Globus pallidus (tissue), 1 donor: ENCODE results near the gene OR7D2.
"Not testable (repeated sequence)": the region's sequence is repeated elsewhere in the genome, so short reads cannot be mapped to it uniquely, and the experiment has no call there.

Source experiments
- DNase-seq: peaks from one replicate; pipeline ENCODE4 v3.0.0-alpha.2; 2015; ENCODE audit warnings: low spot score

The OR7D2 gene

DNA sequence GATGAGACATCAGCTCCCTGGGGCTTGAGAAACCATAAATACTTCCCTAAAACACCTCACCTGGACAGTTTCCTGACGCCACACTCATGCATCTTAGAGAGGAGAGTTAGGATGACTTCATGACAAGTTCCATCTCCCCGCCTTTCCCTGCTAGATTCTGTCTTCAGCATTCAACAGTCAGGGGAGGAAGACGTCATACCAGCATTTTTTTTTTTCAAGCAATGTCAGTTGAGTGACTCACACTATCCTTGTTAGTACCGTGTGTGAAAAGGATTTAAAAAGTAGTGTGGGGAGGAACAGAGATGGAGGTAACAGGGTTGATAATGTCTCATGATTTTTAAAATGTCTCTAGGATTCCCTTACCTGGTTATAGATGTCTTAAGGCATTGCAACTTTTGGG lies at the start of gene OR7D2:
Gene OR7D2 (plus strand): TSS at position 79 of the 400 bp plus-strand sequence. CDS start 6,803 bp downstream, outside the sequence.
- DNase-seq, result no peak

DNA sequence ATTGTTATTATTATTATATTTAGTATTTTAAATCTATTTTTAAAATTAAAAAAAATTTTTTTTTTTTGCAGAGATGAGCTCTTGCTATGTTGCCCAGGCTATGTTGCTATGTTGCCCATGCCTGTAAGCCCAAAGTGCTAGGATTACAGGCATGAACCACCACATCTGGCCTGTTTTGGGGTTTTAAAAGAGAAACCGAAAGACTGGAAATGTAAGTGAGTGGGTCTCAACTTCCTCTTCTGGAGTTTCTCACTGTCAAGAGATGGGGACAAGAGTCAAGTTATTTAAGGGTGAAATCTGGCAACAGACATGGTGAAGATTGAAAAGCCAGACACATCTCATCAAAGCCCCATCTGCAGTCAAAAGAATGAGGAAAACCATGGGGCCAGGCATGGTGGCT lies 47.8 kb upstream of the OR7D2 start:
- no peak for DNase-seq

DNA sequence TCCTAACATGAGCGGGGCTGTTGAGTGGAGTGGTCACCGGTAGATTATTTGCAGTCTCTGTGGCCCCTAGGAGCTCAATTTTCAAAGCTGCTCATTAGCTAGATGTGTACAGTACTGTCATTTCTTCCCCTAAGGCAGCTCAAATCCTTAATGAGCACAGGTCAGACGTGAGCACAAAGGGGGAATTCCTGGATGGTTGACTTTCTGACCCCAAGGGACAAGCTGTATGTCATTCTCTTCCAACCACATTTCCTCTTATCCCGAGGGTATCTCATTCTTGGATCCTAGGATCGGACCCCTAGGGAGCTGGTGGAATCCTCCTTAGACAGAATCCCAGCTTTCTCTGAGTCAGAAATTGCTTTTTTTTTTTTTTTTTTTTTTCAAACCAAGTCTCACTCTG lies 46.4 kb upstream of the OR7D2 start:
- DNase-seq, result no peak

DNA sequence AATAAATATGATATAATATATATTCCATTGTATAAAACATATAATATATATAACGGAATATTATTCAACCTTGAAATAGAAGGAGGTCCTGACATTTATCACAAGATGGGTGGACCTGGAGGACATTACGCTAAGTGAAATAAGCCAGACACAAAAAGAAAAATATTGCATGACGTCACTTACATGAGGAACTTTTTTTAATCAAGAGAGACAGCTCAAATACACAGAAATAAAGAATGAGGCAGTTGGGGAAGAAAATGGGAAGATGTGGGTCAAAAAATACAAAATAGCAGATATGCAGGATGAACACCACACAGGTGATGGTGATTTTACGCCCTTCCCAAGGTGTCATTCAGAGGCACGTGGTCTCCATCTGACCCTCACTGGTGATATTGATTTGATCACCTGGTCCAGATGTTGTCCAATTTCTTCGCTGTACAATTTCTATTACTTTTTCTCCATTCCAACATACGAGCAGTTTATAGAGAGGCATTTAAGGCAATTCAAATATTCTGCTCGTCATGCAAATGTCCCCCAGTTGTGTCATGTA lies 39.1 kb upstream of the OR7D2 start:
- no peak for DNase-seq

DNA sequence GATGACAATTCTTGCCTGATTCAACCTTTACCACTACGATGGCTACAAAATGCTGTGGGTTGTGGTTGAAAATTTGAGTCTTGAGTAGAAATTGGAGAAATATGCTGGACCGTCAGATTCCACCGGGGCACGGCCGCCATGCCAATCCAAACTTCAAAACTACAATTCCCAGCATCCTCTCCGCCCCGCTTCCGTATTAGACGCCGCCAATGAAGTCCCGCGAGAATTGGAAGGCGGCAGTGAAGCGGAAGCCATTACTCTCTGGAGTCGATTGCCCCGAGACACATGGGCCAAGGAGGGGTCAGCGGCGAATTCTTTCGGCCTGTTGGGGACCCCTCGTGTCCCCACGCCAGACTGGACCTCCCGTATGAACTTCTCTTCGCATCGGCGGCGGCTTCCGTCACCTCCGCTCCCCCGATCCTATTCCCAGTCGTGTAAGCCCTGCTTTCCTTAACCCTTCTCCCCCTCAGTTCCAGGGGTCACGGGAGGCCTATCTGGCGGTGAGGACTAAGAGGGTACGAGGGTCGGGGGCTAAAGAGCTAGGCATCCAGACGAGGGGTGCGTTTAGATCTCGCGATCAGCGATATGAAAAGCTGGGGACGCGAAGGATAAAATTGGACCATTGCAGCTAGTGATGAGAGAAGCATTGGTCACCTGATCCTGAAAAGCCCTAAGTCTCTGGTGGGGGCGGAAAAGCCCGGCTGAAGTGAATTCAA lies 38.5 kb upstream of the OR7D2 start, which contains the start of gene ZNF317:
Gene ZNF317 (plus strand): TSS at position 239 of the 716 bp plus-strand sequence. CDS start 15,620 bp downstream, outside the sequence.
- DNase-seq, result peak; percentile 91

DNA sequence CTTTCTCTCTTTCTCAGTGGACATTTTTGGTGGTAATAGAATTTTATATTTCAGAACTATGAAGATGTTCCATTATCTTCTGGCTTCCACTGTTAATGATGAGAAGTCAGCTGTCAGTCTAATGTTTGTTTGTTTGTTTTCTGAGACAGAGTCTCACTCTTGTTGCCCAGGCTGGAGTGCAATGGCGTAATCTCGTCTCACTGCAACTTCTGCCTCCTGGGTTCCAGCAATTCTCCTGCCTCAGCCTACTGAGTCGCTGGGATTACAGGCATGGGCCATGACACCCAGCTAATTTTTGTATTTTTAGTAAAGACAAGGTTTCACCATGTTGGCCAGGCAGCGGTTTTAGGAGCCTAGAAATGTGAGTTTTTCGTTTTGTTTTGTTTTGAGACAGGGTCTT lies 33.9 kb upstream of the OR7D2 start:
- no peak for DNase-seq

DNA sequence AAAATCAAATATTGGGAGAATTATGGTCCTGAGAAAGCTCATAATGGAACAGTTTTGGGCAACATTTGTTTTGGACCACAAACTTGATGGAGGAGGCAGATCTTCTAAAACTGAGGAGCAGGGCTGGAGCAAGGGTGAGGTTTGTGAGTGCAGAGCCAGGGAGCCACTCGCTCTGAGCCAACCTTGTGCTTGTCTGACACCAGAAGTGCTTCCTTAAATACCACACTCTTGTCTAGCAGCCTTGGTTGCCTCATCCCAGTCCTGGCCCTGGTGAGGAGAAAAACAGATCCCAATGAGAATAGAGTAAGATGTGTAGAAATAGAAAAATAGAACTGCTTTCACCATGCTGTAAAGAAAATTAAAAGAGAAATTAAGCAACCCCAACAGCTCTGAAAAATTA lies 31.9 kb upstream of the OR7D2 start:
- no peak for DNase-seq

DNA sequence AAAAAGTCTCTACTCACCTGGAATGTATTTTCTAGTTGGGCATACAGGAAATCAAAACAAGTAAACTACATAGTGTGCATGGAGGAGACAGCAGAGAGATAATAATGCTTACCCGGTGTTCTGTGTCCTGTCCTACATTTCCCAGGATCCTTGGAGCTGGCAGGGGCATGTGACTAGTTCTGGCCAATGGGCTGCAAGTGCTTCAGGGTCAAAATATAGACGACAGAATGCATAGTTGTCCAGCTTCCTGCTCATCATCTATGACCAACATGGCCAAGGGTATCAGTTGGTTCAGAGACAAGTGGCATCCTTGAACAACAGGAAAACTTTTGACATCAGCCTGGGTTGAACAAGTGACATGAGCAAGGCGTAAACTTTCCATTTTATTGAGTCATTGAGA lies 30.1 kb upstream of the OR7D2 start:
- DNase-seq, result no peak

DNA sequence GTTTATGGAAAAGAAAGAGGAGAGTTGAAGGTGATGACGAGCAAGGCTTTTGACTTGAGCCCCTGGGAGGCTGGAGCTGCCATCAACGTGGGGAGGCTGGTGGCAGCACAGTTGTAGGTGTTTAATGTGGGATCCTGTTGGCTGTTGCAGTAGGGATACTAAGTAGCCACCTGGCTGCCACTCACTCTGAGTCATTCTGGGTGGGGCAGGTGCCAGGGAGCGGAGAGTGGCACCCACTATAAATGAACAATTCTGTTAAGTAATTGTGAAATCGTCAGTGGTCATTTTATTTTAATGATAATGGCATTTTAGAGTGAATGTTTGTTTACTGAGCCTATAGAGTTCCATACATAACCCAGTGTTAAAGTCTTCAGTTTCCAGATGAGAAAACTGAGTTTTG lies 28.8 kb upstream of the OR7D2 start:
- no peak for DNase-seq

DNA sequence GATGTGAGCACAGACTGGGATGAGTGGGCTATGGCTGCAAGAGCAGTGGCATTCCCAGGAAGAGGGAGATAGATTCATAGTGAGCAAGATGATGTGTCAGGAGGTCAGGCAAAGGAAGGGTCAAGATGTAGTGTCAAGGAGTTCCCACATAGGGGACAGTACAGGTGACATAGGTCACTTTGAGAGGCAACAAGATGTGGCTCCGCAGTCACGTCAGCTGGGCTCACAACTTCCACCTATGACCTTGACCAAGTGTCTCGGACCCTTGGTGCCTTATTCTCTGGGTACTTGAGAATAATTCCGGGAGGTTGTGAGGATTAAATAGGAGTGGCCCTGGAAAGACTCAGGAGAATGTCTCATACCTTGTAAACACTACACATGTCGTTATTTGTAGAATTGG lies 28.1 kb upstream of the OR7D2 start:
- no peak for DNase-seq

DNA sequence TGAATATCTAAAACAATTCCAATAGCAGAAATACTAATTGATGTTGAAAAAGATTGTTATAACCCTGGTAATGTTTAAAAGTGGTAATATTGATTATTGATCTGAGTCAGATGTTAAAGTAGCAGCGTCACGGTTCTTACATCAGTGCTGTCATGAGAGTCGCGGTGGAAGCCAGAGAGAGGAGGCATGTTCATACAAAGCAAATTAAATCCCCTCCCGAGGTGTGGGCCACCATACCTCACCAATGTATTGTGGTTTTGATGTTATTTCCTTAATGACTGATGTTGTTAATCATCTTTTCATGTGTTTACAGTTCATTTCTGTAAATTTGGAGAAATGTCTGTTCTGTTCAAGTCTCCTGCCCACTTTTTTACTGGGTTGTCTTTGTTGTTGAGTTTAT lies 27.4 kb upstream of the OR7D2 start:
- DNase-seq, result no peak

DNA sequence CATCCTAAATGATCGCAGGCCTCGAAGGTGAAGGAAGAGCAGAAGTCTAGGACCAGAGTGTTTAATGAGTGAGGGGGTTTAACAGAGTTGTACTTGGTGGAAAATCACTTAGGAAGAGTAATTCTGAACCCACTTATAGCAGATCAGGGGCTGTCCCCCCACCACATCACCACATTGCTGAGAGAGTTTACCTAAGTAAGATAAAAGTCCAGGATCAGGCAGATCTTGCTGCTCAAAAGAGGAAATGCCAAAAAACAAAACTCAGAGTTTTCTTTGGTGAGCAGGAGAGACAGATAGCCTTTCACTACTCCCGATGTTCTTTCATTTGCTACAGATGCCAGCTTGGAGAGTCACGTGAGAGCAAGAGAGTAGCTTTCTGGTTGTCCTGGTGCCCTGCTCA lies 23.2 kb upstream of the OR7D2 start:
- DNase-seq, result no peak

DNA sequence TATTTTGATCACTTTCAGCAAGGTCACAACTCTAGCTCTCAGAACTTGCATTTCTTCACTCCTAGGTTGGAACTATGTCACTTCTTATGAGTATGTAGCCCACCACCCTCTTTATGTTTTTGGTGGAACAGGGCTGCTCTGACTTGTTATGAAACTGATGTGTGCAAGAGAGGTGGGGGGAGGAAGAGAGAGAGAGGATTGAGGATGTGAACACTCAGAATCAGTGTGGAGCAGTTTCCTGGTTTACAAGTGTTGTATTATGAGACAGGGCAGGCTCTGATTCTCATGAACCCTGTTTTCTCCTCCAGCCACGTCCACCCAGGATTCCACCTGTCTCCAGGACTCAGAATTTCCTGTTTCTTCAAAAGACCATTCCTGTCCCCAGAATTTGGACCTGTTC lies 22.5 kb upstream of the OR7D2 start:
- no peak for DNase-seq

DNA sequence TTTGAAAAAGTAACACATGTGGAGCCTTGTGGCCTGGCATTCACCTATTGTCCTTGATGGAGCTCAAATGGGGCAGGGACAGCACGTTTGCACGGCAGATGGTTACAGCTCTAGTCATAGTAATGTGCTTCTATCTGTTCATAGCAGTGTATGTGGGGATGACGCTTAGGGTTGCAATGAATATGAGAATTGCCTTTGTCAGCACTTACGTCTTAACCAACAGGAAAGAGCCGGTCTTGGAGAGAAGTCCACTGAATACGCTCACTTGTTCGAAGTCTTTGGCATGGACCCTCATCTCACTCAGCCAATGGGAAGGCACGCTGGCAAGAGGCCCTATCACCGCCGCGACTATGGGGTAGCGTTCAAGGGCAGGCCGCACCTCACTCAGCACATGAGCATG lies 18.9 kb upstream of the OR7D2 start:
- DNase-seq, result no peak

DNA sequence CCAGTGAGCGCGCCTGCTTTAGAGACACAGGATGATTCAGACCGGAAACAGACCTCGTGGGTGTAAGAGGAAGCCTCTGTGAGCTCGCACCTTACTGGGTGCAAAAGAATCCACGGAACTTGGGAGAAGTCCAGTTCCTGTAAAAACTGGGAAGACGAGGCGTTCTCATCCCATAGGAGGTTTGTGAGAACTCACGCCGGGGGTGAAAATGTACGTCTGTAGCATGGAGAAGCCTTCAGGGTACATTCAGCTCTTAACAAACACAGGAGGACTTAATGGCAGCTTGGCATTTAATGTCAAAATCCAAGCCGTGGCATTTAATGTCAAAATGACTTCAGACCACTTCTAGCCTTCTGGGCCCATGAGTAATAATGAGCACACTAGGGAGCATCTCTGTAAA lies 17.4 kb upstream of the OR7D2 start:
- DNase-seq, result no peak

DNA sequence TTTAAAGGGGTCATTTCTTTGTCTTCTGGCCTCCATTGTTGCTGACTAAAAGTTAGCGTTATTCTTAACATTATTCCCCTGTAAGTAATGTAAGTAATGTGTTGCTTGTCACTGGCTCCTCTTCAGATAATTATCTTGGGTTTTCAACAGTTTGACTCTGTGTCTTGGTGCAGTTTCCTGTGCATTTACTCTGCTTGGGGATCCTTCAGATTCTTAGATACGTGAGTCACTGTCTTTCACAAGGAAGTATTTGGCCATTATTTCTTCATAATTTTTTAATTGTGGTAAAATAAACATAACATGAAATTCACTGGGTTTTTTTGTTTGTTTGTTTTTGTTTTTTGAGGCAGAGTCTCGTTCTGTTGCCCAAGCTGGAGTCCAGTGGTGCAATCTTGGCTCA lies 13.5 kb upstream of the OR7D2 start:
- no peak for DNase-seq

DNA sequence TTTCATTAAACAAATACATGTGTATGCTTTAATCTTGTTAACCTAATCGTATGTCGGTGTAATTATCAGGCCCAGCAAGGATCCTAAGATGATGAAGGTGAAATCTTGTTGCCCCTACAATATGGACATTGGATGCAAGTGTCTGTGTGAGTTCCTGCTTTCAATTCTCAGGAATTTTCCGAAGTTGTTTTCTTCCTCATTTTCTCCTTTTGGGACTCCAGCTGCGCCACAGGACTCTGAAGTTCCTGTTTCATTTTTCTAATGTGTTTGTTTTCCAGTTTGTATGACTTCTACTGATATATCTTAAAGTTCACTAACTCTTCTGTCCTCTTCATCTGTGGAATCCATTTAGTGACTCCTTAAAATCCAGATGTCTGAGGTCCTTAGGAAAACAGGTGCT lies 11.9 kb upstream of the OR7D2 start:
- peak; percentile 16 for DNase-seq

DNA sequence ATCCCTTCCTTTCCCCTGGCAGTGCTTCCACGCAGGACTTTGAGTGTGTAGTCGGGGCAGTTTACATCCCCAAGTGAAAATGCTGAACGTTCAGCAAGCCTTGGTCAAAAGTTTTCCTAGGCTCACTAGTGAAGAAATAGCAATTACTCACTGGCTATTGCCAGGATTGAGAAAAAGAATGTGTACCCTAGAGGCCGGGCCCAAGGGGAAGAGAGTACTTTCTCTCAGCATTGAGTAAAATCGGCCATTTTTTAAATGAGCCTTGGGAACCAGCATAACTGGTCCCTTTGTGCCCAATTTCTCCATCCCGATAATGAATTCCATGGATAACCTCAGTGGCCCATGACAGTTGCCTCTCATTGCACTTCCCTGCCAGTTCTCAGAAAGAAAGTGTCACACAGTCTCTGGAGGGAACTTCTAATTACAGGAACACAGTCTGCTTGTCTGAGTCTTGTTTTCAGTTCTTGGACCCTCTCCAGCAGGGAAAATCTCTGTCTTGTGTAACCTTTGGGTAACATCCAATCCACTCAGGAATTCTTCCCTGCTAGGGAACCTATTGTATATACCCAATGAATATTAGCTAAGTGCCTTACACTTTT lies 7.3 kb upstream of the OR7D2 start:
- no peak for DNase-seq

DNA sequence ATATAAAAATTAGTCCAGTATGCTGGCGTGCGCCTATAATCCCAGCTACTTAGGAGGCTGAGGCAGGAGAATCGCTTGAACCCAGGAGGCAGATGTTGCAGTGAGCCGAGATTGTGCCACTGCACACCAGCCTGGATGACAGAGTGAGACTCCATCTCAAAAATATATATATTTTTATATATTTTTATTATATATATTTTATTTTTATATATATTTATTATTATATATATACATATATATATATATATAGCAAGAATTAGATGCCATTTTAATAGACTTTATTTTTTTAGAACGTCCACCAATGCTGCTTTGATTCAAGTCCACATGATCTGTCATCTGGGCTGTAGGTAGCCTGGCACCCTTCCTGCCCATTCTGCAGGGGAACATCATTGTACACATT lies 3.5 kb upstream of the OR7D2 start:
- no peak for DNase-seq

DNA sequence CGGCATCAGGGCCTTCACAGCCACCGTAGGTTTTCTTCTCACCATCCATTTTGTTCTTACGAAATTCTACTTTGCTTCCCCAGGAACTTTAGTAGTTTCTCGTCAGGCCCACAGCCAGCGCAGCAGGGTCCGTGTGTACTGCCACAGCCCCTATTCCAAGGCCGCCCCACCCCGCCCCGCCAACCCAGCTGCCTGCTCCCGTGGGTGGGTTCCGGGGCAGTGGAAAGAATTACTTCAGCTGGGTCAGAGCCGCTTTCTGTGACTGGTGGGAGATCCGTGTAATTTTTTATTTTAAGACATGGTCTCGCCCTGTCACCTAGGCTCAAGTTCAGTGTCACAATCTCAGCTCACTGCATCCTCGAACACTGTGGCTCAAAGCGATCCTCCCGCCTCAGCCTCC lies 4.2 kb downstream of the OR7D2 start:
- DNase-seq, result no peak

DNA sequence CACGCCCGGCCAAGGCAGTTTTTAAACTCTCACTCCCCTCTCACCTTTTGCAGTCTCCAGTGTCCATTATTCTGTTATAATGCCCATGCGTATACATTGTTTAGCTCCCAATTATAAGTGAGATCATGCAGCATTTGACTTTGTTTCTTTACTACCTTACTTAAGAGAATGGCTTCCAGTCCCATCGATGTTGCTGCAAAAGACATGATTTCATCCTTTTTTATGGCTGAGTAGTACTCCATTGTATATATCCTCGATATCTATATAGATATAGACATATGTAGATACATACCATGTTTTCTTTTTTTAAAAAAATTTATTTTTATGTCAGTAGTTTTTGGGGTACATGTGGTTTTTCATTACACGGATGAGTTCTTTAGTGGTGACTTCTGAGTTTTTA lies 8.4 kb downstream of the OR7D2 start:
- no peak for DNase-seq

DNA sequence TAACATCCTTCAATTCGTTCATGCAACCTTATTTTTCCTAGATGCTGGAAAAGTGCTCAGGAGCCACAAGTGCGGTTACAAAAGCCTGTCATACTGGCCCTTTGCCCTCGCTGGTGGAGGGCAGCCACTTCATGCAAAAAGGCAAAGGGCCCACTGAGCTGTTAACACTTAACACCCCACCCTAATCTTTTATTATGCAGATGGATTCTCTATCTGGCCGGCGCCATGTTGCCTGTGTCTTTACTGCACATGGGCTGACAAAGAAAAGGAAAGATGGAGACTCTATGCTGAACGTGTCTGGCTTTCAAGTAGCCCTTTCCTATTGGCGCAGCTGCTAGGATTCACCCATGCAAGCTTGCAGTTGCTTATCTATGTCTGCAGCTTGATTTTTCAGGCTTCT lies 10.8 kb downstream of the OR7D2 start:
- DNase-seq, result no peak

DNA sequence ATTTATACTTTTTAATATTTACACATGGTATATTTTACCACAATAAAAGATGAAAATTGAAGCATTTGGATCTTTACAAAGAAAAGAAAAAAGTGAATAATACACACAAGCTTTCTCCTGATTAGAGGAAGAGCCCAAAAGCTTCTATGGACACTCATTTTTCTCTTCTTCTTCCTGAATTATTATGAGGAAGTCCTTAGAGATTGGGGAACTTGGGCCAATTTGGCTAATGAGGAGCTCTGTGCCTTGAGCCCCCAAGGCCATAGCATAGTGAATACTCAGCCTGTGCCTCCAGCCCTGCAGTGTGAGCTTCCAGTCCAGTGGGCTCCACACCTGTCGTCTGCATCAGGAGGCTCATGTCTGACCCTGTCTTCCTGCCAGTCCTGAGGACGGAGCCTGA lies 19.3 kb downstream of the OR7D2 start:
- not testable (repeated sequence) for DNase-seq
